ENCODE results near the gene ZNF593OS.

ZNF593OS gene

GRCh38 chr1:26184086-26184485 is 12.5 kb upstream of the ZNF593OS start:
- no peak for DNase-seq (ENCODE audit: low read depth, low spot score)

- no peak for DNase-seq (ENCODE audit: low read depth, low spot score)
Observed at GRCh38 chr1:26182383-26182696, 10.7 kb upstream of the ZNF593OS start.

GRCh38 chr1:26181586-26182382 is 10.2 kb upstream of the ZNF593OS start:
- no peak for DNase-seq (ENCODE audit: low read depth, low spot score)

DNA sequence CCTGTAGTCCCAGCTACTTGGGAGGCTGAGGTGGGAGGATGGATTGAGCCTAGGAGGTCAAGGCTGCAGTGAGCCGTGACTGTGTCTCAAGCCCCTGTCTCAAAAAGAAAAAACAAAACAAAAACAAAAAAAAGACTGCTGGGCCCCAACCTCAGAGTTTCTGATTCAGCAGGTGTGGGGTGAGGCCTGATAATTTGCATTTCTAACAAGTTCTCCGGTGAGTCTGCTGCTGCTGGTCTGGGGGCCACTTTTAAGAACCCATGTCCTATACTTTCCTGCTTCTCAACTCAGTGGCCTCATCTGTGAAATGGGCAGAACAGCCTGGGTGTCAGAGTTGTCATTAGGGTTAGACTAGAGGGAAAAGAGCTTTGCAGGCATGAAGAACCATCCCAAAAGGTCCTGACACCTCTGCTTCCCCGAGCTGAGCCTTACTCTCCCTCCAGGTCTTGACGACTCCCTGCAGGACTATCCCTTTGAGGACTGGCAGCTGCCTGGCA is 8.4 kb upstream of the ZNF593OS start:
- DNase-seq (ENCODE audit: low read depth, low spot score) = no peak

GRCh38 chr1:26177182-26177684 is 5.6 kb upstream of the ZNF593OS start, which contains the start of gene CNKSR1:
Gene CNKSR1 (plus strand): TSS chr1:26177491. CDS start chr1:26177548, 57 bp downstream.
- DNase-seq (ENCODE audit: low read depth, low spot score) = peak; percentile 96

- DNase-seq (ENCODE audit: low read depth, low spot score) = no peak
Observed at GRCh38 chr1:26175346-26175745, 3.7 kb upstream of the ZNF593OS start.

- DNase-seq (ENCODE audit: low read depth, low spot score) = no peak
Observed at GRCh38 chr1:26170472-26170821, 1.2 kb downstream of the ZNF593OS start.

- DNase-seq (ENCODE audit: low read depth, low spot score) = peak; percentile 97
Observed at GRCh38 chr1:26169669-26170471, 1.8 kb downstream of the ZNF593OS start, which contains the start of gene ZNF593. Gene ZNF593 (plus strand): TSS chr1:26169908. CDS start chr1:26169984, 76 bp downstream.

GRCh38 chr1:26169198-26169554 is 2.5 kb downstream of the ZNF593OS start:
- no peak for DNase-seq (ENCODE audit: low read depth, low spot score)

DNA sequence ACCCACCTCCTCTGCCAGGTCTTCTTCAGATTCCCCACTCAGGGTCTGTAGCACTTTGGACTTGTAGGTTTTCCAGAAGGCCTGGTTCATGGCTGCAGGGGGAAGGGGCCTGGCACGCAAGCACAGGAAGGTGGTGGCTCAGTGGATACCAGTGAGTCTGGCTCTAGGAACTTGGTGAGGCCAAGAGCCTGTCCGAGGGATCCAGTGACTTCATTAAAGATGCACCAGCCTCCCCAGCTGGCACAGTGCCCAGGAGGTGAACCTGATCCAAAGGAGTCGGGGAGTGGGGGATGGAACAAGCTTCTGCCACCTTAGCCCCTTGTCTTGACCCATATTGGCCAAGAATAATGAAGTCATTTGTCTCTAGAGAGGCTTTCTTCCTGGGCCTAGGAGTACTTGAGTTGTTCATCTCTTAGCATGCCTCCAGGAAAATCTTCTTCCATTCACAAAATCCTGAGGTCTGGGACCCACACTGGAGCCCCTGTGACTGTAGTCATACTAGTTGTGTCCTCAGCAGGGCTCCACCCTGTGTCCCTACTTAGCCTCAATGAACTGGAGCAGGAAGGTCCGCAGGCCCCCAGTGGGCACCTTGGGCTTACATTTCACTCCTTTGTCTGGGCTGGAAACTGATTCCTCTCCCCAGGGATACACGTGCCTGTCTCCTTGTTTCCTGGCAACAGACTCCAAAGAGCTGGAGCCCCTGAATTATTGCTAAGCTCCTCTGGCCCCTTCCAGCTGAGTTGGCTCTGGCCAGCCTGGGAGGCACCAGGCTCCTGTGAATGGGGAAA is 3.0 kb downstream of the ZNF593OS start, which contains the start of gene C1orf232:
TSS of gene C1orf232 (minus strand) at position 554 of the 788 bp plus-strand sequence. CDS start at position 90, 464 bp downstream.
- DNase-seq (ENCODE audit: low read depth, low spot score) = peak; percentile 32

DNA sequence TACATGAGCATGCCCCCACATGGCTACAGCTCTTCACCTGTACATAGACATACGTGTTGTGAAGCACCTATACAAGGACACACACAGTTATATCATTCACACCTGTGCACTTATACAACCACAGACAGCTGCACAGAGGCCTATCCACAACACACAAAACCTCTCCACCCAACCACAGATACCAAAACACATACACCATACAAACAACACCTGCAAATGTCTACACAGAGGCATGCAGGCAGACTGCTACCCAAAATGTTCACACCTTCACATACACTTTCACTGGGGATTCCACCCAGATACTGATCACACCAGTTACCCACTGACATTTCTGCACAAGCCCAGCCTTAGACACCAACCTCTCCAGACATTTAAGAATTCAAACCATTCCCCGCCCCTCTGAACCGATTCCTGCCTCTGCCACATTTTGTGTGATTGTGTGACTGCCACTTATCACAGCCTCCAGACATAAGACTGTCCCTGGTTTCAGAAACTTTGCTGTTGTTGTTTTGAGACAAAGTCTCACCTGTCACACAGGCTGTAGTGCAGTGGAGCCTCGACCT is 4.8 kb downstream of the ZNF593OS start:
- DNase-seq (ENCODE audit: low read depth, low spot score) = no peak

DNA sequence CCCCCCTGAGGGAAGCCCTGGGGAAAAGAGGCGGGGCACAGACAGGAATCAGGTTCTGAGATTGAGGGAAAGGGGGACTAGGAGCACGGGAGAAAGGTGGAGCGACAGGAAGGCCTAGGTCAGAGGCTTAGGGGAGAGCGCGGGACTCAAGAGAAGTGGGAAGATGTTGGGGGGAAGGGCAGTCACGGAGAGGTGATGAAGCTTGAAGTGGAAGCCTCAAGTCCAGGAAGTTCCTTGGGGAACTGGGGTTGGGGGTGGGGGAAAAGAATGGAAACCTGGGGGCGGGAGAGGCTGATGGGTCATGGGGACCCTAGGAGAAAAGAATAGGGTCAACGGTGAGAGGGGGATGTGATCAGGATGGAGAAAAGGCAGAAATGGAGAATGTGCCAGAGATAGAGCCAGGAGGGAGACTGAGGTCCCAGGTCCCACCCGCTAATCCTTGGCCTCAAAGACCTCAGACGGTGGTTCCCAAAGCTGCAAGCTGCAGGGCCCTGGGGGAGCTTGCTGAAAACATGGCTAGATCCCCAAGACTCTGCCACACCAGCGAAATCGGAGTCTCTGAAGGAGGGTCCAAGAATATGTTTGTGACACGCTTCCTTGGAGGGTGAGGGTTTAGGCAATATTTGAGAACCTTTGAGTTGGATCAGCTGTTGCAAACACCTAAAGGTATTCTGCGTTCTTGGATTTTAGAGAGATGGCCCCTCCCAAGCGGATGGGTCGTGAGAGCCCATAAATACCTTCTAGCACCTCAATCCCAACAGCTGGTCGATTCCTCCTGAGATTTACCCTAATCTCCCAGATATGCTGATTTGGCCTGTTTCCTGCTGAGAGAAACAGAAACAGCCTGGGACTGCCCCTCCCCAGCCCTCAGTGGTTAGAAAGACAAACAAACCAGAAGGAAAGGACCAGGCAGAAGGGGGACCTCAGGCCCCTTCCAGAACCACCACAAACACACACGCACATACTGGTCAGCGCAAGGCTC is 6.5 kb downstream of the ZNF593OS start:
- peak; percentile 78 for DNase-seq (ENCODE audit: low read depth, low spot score)

DNA sequence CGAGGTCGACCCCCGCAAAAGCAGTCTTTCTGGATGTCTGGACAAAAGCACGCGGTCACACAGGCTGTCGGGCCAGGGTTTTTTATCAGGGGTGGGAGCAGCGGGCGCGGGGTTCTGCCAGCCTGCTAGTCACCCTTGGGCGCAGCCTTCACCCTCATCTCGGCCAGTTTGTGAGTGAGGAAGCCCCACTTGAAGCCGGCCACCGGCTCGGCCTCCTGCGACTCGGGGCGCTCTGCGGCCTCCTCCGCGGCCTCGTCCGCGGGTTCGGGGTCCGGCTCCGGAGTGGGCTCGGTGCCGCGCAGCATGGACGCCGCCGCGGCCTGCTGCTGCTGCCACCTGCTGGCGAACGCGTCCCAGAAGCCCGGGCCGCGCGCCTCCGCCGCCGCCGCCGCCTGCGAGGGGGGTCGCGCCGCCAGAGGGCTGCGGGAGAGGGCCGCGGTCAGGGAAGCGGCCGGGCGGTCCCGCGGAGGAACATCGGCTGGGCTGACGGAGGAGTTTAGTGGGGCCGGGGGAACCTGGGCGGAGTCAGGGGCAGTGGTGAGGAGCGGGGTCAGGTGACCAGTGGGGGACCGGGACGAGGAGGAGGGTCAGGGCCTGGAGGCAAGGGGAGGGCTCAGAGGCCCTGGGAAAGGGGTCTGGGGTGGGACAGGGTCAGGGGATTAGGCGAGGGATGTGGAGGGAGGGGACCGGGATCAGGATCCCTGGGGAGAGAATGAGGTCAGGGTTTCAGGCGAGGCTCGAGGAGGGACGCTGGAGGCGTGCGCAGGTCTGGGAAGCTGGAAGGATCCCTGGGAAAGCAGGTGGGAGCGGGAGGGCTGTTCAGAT is 7.4 kb downstream of the ZNF593OS start:
- peak; percentile 88 for DNase-seq (ENCODE audit: low read depth, low spot score)

GRCh38 chr1:26163684-26164035 is 8.0 kb downstream of the ZNF593OS start:
- no peak for DNase-seq (ENCODE audit: low read depth, low spot score)

DNA sequence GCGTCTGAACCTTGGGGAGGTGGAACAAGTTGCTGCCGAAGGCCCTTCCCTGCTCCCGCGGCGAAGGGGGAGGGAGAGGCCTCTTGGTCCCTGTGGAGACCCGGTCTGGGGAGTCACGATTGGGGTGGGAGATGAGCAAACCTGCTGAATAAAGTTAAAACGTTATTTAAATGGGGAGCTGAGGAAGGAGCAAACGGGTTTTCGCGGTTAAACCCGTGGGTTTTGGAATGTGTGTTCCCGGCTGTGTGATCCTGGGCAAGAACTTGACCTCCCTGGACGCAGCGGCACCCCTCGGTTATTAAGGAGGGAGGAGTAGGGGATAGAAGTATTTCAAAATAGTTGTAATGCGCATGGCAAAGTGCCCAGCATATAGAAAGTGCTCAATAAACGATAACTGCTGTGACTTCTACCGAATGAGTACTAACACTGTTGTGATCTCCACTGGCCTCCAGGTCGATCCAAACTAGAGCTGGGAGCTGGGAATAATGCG is 9.4 kb downstream of the ZNF593OS start:
- DNase-seq (ENCODE audit: low read depth, low spot score) = peak; percentile 47

DNA sequence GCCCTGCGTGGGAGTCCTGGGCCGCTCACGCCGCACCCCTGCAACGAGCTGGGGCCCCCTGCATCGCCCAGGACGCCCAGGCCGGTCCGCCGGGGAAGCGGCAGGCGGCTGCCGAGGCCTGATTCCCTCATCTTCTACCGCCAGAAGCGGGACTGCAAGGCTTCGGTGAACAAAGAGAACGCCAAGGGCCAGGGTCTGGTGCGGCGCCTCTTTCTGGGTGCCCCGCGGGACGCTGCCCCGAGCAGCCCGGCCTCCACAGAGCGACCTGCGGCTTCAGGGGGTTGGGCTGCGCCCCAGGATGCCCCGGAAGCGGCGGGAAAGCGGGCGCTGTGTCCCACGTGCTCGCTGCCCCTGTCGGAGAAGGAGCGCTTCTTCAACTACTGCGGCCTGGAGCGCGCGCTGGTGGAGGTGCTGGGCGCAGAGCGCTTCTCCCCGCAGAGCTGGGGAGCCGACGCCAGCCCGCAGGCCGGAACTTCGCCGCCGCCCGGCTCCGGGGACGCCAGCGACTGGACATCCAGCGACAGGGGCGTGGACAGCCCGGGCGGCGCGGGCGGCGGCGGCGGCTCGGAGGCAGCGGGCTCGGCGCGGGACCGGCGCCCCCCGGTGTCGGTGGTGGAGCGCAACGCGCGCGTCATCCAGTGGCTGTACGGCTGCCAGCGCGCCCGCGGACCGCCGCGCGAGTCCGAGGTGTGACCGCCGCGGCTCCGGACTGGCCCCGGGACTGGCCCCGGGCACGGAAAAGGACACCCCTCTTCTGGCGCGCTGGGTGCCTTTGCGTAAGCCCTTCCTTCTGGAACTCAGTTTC is 10.0 kb downstream of the ZNF593OS start:
- DNase-seq (ENCODE audit: low read depth, low spot score) = peak; percentile 73

DNA sequence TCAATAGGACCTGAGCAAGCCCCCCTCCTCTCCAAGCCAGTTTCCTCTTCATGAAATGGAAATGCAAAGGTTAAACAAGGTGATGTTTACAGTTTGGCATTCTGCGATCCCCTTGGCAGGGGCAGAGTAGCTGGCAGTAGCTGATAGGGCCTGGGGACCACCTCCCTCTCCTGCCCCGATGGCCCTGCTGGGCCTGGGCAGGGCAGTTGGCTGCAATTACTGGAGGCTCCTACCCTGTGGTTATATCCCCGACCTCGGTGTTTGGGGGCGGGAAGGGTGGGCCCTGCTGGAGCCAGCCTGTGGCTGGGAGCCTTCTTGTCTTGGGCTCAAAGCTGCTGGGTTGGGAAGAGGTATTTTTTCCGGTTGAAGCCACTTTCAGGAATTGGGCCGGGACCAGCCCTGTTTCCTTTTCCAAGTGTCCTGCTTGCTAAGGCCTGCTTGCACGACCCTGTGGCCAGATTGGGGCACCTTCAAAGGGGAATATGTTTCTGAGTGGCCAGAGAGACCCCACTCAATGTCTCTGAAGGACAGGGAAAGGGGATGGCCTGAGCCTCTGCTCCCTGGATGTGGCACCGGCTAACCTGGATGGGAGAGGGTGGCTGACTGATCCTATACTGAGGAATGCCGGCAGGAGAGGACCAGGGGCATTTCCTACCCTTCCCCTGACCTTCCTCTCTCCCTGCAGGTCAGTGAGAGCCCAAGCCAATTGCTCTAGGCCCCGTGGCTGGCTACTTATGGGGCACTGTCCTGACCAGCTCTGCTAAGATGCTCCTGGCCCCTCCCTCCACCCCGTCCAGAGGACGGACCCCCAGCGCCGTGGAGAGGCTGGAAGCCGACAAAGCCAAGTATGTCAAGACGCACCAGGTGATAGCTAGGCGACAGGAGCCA is 10.9 kb downstream of the ZNF593OS start:
- DNase-seq (ENCODE audit: low read depth, low spot score) = peak; percentile 61
